Stimulated activated CD8-positive, alpha-beta memory T cell treated with anti-CD3 and anti-CD28 coated beads, Interleukin-7, amount 100 ng/mL, for 4 hours (primary cell): ENCODE measurements around the gene CPEB2.

Experiments used
- DNase-seq, 2 donors: peaks; one replicate each; pipeline ENCODE4 v3.0.0-alpha.2; 2020; ENCODE audit warnings: low read depth in 2 of 2

The CPEB2 gene

DNA sequence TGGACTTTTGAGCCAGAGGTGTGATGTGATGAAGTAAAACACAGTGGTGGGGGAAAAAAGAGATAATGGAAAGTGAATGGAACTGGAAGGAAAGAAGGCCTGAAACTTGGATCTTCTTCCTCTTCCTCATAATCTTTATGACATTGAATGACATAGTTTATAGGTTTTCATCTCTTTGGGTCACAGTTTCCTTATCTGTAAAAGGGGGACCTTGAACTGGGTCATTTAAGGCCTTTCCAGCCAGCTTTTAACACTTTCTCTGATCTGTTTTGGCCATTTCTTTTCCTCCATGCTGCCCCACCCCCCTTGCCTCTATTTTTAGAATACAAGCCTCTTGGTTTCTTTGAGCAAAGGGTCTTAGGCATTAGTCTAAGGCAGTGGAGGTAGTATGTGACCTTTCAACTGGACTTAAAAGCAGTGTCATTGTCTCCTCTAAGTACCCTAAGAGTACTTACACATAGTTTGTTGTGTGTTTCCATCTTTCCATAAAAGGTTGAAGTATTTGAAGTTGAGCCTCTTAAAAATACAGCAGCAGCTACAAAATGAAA, 7.8 kb downstream of the CPEB2 start:
- no peak for DNase-seq

DNA sequence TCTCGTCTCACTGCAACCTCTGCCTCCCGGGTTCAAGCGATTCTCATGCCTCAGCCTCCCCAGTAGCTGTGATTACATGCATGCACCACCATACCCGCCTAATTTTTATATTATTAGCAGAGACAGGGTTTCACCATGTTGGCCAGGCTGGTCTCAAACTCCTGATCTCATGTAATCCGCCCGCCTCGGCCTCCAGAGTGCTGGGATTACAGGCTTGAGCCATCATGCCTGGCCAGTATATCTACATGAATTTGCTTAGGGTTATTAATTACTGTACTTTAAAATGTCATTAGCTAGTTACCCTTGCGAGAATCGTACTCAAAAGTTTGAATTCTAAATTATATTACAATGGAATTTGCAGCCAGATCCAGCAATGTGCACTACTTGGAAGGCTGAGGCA, 8.9 kb downstream of the CPEB2 start:
- no peak for DNase-seq

DNA sequence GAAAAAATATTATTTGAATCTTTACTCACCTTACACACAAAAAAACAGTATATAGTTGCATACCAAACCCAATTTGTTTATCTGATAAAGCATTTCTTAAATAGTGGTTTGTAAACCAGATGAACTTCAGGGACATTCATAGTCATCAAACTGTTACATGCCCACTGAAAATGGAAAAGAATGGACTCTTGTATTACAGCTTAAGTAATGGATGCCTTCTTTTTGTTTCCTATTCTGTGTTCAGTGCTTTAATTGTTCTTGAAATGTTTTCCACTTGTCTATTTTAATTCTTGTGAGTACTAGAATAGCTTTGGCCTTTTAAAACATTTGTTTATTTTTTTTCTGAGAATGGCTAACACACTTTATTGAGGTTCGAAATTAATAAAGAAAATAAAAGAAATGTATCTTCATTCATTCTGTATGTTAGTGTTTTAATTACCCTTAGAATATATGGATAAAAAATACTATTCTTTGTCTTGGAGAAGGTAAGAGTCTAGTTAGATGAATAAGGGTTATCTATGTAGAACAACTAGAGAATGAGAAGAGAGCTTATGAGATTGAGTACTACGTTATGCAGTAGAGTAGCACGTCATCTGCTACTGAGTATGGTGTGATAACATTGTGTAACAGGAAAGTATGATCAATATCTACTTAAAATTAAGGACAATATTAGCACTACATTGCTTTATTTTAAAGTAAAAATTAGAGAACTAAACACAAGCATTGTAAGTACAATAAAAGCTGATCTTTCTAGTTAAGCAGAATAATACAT, 9.9 kb downstream of the CPEB2 start:
- DNase-seq = no peak

GRCh38 chr4:15013585-15013984, 11.3 kb downstream of the CPEB2 start:
- no peak for DNase-seq

DNA sequence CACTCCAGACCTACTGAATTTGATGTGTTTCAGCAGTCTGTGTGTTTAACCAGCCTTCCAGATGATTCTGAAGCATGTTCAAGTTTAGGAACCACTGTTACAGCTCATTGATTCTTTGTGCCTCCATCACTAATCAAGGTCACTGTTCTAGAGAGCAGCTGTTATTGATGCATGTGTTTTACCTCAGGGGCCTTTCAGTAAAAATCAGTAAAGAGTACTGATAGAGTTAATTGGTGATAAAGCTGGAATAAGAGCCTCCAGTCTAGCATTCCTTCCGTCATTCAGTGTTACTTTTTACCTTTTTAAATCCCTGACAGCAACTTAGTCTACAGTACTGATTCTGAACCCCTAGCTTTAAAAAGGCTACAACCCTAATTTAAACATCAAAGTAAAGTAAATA, 12.9 kb downstream of the CPEB2 start:
- DNase-seq = no peak

DNA sequence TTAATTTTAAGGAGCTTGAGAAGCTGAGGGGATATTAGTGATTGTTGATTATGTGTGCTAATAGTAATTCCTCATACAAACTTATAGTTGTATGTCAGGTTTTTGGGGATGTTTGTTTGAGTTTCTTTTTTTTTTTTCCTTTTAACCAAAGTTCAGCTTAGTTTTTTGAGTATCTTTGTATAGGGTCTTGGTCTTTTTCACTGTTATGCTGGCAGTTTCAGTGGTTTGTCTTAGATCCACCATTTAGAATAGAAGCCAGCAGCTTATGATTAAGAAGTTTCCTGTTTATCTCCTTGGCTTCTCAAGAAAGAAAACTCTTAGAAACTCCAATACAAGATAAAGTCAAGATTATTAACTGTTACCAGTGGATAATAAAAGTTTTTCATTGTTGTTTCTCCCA, 16.1 kb downstream of the CPEB2 start:
- no peak for DNase-seq

- no peak for DNase-seq
Observed at GRCh38 chr4:15020502-15021286, 18.4 kb downstream of the CPEB2 start.

DNA sequence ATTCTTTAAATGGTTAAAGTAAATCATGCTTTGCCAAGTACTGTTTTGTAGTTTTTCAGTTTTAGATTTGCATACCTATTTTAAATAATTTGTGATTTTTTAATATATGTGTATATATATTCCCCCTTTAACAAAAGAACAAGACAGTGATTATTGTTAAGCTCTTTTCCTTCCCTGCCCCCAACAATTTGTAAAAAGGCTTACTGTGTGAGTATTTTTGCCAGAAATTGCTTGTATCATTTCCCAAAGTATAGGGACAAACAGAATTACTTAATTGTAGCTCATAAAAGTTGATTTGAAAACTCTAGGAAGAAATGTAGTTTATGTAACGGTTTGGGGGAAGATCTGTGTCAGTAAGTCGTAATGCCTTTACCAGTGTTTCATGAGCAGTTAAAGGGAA, 19.0 kb downstream of the CPEB2 start:
- no peak for DNase-seq

DNA sequence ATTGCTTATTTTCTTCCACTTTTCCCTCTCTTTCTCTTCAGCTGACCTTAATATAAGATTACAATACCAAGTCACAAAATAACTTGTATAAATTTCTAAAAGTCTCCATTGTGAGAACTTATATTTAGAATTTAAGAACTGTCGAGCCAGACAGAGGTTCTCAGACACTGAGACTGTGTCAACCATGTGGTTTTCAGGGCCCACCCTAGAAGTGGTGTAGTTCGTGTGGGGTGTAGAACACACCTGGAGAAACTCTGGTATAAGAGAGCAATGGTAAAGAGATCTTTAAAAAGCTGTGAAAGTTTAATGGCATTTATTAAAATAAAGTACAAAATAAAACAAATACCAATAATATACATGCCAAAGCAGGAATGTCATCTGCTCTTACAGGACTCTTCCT, 19.7 kb downstream of the CPEB2 start:
- no peak for DNase-seq

GRCh38 chr4:15024386-15024785, 22.1 kb downstream of the CPEB2 start:
- DNase-seq = no peak

DNA sequence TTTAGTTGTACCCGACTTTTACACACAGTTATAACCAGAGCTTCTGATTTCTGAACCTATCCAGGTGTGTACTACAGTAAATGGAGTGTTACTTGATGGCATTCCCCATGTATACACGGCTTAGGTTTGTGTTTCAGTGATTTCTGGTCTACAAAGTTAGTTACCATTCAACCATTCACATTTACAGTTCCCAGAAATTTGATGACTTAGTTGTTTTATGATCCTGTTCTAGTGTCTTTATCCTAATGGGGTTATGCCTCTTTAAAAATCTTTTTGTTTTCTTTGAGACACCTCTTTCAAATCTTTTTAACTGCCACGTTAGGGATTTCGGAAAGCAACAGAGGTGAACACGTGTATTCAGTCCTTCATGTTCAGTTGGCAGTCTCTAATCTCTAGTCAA, 23.4 kb downstream of the CPEB2 start:
- DNase-seq = no peak

DNA sequence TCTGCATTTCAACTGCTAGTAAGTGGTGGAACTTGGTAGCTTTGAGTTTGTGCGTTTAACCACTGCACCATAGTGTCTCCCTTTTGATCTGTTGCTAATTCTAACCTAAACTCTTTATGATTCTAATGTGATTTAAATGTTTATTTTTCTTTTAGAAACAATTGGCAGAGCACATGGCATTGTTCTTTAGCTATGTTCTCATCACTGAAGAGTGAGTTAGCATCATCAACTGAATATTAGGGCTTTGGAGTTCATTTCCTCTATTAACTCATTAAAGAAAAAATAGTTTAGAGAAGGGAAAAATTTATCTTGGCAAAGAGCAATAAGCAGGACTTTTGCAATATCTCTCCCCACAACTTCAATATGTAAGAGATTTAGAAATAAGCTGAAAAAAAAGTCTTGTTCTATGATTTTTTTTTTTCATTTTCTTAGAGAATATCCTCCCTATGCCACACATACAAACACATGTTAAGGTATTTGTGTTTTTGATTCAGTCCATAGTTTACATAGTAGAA, 25.7 kb downstream of the CPEB2 start:
- DNase-seq = no peak

DNA sequence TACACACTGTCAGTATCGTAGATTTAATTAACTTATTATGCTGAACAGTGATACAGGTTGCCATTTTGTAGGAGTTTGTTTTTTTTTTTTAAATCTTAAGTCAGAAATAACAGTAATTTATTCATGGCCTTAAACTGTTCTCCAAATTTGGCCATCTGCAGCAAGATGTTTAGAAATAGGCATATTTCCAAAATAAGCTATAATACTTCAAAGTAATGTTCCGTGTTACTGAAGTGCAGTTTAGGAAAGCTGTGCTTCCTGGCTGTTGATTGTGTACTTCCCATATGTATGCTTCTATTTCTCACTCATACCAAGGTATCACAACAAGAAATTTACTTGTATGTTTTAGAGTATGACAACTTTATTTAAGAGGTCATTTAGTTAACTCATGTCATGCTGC, 28.9 kb downstream of the CPEB2 start:
- DNase-seq = no peak

DNA sequence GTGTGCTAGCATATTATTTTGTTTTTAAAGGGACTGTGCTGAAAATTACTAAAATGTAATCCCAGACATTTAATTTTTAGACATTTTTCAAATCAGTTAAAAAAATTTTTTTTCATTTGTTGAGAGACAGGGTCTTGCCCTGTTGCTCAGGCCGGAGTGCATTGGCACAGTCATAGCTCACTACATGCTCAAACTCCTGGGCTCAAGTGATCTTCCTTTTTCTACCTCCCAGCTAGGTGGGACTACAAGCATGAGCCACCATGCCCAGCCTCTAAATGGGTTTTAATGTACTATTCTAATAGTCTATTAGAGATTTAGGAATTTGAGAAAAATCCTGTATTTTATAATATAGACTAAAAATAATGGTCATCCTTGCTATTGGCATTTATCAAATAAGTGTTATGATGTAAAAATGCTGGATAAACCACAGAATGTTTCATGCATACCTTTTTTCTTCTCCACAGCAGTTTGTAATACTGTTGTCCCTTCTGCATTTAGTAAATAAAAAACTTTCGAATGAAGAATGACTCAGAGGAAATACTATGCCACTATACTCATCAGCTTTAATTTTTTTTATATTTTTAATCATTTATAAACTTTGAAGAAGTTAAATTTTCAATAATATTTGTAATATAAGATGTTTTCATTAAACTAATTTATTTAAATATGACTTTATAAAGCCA, 29.9 kb downstream of the CPEB2 start:
- DNase-seq = no peak

DNA sequence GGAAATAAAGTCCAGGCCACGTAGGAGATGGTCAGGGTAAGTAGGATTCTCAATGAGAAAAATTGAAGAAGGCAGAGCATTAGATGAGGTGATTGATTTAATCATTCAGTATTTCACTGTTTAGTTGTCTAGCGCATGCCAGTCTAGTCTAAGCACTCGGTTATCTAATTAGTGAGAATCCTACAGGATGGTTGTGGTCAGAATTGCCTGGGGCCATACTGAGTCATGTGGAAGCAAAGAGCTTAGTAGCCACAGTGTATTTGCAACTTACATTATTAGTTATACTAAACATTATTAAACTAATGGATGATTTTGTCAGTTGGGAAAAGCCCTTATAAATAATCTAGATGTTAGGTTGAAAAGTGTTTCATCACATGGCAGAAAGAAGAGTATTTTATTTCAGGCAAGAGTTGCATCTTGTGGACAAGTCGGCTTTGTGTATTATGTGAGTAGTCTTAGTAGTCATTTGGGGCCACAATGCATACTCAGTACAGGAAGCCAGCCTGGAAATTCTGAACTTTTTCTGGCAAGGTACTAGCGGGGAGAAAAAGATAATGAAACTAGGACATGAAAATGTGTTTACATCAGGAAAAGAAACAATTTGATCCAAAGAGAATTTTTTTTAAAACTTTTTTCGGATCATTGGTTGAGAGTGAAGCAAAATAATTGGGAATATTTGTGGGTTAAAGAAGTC, 31.9 kb downstream of the CPEB2 start:
- DNase-seq = no peak

- no peak for DNase-seq
Observed at GRCh38 chr4:15035159-15035558, 32.9 kb downstream of the CPEB2 start.

DNA sequence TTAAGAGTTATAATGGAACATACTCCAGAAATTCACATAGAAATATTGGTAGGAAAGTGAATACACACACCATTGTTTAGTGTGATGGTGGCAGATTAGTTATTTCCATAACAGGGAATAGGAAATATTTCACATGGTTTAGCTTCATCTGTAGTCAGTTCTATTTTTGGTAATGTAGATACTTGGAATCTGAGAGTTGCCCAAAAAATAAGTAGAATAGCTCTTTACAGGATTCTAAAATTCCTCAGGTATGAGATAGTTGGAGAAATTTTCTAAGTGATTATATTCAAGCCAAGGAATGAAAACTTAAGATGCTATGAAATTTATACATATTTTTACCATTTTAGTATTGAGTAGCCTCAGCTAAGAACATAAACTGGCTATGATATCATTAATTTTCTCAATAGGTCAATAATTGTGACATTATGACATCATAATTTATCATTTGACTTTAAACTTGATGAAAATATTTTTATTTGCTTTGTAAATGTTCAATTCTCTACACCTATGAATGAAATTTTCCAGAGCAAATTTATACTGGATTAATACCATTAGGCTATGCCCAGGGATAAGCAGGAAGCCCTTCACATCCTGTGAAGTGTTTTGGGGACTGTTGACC, 35.8 kb downstream of the CPEB2 start:
- DNase-seq = no peak

- DNase-seq = no peak
Observed at GRCh38 chr4:15040916-15041463, 38.7 kb downstream of the CPEB2 start.

GRCh38 chr4:15042529-15043167, 40.4 kb downstream of the CPEB2 start:
- no peak for DNase-seq

GRCh38 chr4:15043226-15043625, 40.9 kb downstream of the CPEB2 start:
- DNase-seq = no peak
